ENCODE measurements around the gene DGKQ. TPM values are rescaled to one million over a fixed set of nuclear protein-coding genes. Genes with fewer than 3 reads are reported as not detected.

The DGKQ gene
- total and polyA plus RNA-seq, 2 of the 8 experiments (the other 6 are each of a cell fraction or from before 2014, with no cell fraction given): 7.3 to 9.7 TPM

GRCh38 chr4:957581-958313 lies 15.6 kb downstream of the DGKQ start:
- no peak for TF ChIP-seq GABPA (IDR thresholded peaks at IDR 0.05; ENCODE audit: borderline replicate concordance, insufficient read depth, low read length)
- TF ChIP-seq KDM5A (IDR thresholded peaks at IDR 0.05; ENCODE audit: low read length): no peak
- TF ChIP-seq EZH2 (IDR thresholded peaks at IDR 0.05; ENCODE audit: low read depth, low read length, severe bottlenecking): no peak
- TF ChIP-seq SAP30 (IDR thresholded peaks at IDR 0.05; ENCODE audit: insufficient read depth, insufficient replicate concordance, low read length): no peak
- TF ChIP-seq KDM1A (IDR thresholded peaks at IDR 0.05; ENCODE audit: borderline replicate concordance, low read length): no peak
- TF ChIP-seq CEBPB (IDR thresholded peaks at IDR 0.05; ENCODE audit: low read depth, low read length): no peak
- TF ChIP-seq CTCF (IDR thresholded peaks at IDR 0.05; ENCODE audit: control extremely low read depth in 1 of 3, insufficient read depth in 1 of 3, low read depth in 1 of 3, low read length in 3 of 3): no peak
- no peak for TF ChIP-seq ASH2L (IDR thresholded peaks at IDR 0.05; ENCODE audit: low read length)
- Histone ChIP-seq H3K56ac (replicated peaks; ENCODE audit: insufficient read length, low read depth, low read length) (no peak overlapping the region), H4K8ac (ENCODE audit: extremely low read depth, insufficient read depth, low read length) (0 out of 2 replicates have a peak overlapping the region, but pooled peaks have one; percentile 68), H2BK20ac (ENCODE audit: low read length) (no peak overlapping the region), H2BK5ac (ENCODE audit: low read depth, low read length) (no peak overlapping the region), H2BK15ac (ENCODE audit: low read length) (no peak overlapping the region), H3K9ac (replicated peaks in 1 of 4; ENCODE audit: extremely low read depth in 1 of 4, low read depth in 3 of 4, low read length in 3 of 4) (no peak overlapping the region), H3K14ac (ENCODE audit: insufficient read length) (no peak overlapping the region), H3K18ac (ENCODE audit: extremely low read depth, low read length) (no peak overlapping the region), H3K4me1 (replicated peaks in 1 of 4; ENCODE audit: control insufficient read depth in 3 of 4, insufficient read depth in 4 of 4, low read length in 3 of 4) (no peaks in the 10 kb centered on the region; a peak in 1 of 7 replicates), H3K79me2 (ENCODE audit: control insufficient read depth in 1 of 2, insufficient read depth in 2 of 2, low read length in 2 of 2) (no peaks in the 10 kb centered on the region), H2BK120ac (replicated peaks; ENCODE audit: low read depth, low read length) (no peak overlapping the region), H4K5ac (ENCODE audit: insufficient read length, low read depth, low read length) (no peak overlapping the region), H3K4me3 (ENCODE audit: extremely low read depth in 1 of 4, insufficient read depth in 2 of 4, low read depth in 3 of 4, low read length in 4 of 4) (no peak overlapping the region), H3K27ac (ENCODE audit: low read depth, low read length) (no peak overlapping the region), H3K4me2 (ENCODE audit: insufficient read depth in 1 of 2, low read depth in 2 of 2, low read length in 2 of 2) (no peak overlapping the region), H2BK12ac (ENCODE audit: low read depth, low read length) (0 out of 2 replicates have a peak overlapping the region, but pooled peaks have one; percentile 27), H3K36me3 (ENCODE audit: control insufficient read depth in 2 of 4, insufficient read depth in 4 of 4, low read length in 3 of 4) (no peaks in the 10 kb centered on the region), H3K23me2 (ENCODE audit: low read depth, low read length) (no peaks in the 10 kb centered on the region), H3K79me1 (ENCODE audit: low read depth, low read length) (no peaks in the 10 kb centered on the region), H3K27me3 (replicated peaks in 1 of 4; ENCODE audit: control insufficient read depth in 3 of 4, extremely low read depth in 1 of 4, insufficient read depth in 3 of 4, low read length in 3 of 4) (no peaks in the 10 kb centered on the region), H4K91ac (replicated peaks; ENCODE audit: insufficient read length, low read length) (peak overlapping the region; percentile 15), H4K20me1 (replicated peaks in 1 of 2; ENCODE audit: control insufficient read depth in 1 of 2, insufficient read depth in 2 of 2, low read length in 2 of 2) (peaks cover 0 to 5% of the 10 kb centered on the region in 2 experiments), H3K9me3 (ENCODE audit: insufficient read depth in 2 of 2, low read depth in 1 of 2, low read length in 1 of 2) (no peaks in the 10 kb centered on the region), H3K23ac (ENCODE audit: insufficient read length) (no peak overlapping the region), H2AFZ (ENCODE audit: low read length) (no peak overlapping the region), H2AK5ac (ENCODE audit: low read depth, low read length) (no peak overlapping the region), H3K4ac (replicated peaks; ENCODE audit: insufficient read length, low read depth, low read length) (no peak overlapping the region)
- no peak for FAIRE-seq
- CTCF ChIA-PET (ENCODE audit: partially characterized antibody): interaction anchor here (1.4 to 1.6 kb wide), 2 partner anchors 9 to 10 kb away, joined by 3 to 4 read pairs; no protein-coding TSS in a partner anchor
- POLR2A ChIA-PET (ENCODE audit: partially characterized antibody): interaction anchor here (0.6 to 1.3 kb wide), 4 partner anchors 9 to 407 kb away, joined by 3 to 4 read pairs (median 3); no protein-coding TSS in a partner anchor
- DNase-seq (ENCODE audit: low read depth in 1 of 2, low spot score in 2 of 2): no peak
- WGBS, 2 experiments (ENCODE audit: extremely low coverage in 1 of 2, insufficient coverage in 1 of 2, insufficient read length in 1 of 2, insufficient replicate concordance in 2 of 2, low coverage in 1 of 2, low lambda C conversion rate in 2 of 2, missing lambda C conversion rate in 1 of 2): 89% methylated on average over 41 of the region's 45 CpGs; no CpG with 5 or more reads in 1 of the 2 experiments

Measured in H1 (cell line).